Thymus (tissue), 11 donors: ENCODE data around the gene UBE4B. TPM values are rescaled to one million over a fixed set of nuclear protein-coding genes. Genes with fewer than 3 reads are reported as not detected.
"Not testable (repeated sequence)": the region's sequence is repeated elsewhere in the genome, so short reads cannot be mapped to it uniquely, and the experiment has no call there.

ENCODE experiments used
- DNase-seq, 9 donors: peaks; one replicate each; pipeline ENCODE4 v3.0.0-alpha.2; 2013; ENCODE audit warnings: low spot score in 9 of 9, low read depth in 6 of 9, missing footprints in 1 of 9
- H3K27ac ChIP-seq, 2 donors: one replicate each; pipeline ENCODE4 v1.5.1; 2013; ENCODE audit warnings: control low read depth in 1 of 2, low read depth in 1 of 2, low read length in 1 of 2, mild to moderate bottlenecking in 1 of 2, moderate library complexity in 1 of 2
- H3K27me3 ChIP-seq, 2 donors: one replicate each; pipeline ENCODE4 v1.5.1; 2013; ENCODE audit warnings: low read length in 1 of 2; ENCODE audit not compliant: control insufficient read depth in 2 of 2, insufficient read depth in 1 of 2
- H3K36me3 ChIP-seq, 2 donors: one replicate each; pipeline ENCODE4 v1.5.1; 2013; ENCODE audit warnings: low read length in 1 of 2, mild to moderate bottlenecking in 1 of 2, moderate library complexity in 1 of 2; ENCODE audit not compliant: control insufficient read depth in 2 of 2, insufficient read depth in 2 of 2
- H3K4me1 ChIP-seq, 2 donors: one replicate each; pipeline ENCODE4 v1.5.1; 2013; ENCODE audit warnings: low read length in 2 of 2; ENCODE audit not compliant: control insufficient read depth in 2 of 2, insufficient read depth in 2 of 2
- H3K4me3 ChIP-seq, 2 donors: one replicate each; pipeline ENCODE4 v1.5.1; 2013; ENCODE audit warnings: low read length in 2 of 2, control low read depth in 1 of 2, mild to moderate bottlenecking in 1 of 2
- H3K9me3 ChIP-seq, 2 donors: one replicate each; pipeline ENCODE4 v1.5.1; 2013; ENCODE audit warnings: low read length in 1 of 2, mild to moderate bottlenecking in 1 of 2; ENCODE audit not compliant: control insufficient read depth in 2 of 2, insufficient read depth in 1 of 2
- WGBS: extraction: QIAGEN DNeasy Blood & Tissue Kit; methylation state at CpG from one replicate; pipeline ENCODE4 v1.1.7; 2013; 5-methylcytosine and 5-hydroxymethylcytosine counted together
- polyA plus RNA-seq: library from polyadenylated mRNA; stranded (reverse); fragments of 200-250 nt; gene quantifications from one replicate; pipeline ENCODE4 v1.2.3, GENCODE V29; 2013
- total RNA-seq: library from RNA; stranded (reverse); fragments of 120-200 nt; gene quantifications from one replicate; pipeline ENCODE4 v1.2.4, GENCODE V29; 2013
- donor health status: healthy.

The UBE4B gene
- total and polyA plus RNA-seq, 2 donors = 16.3 to 20.5 TPM

- no peaks in the 10 kb centered on the region for H3K27me3 ChIP-seq
- H3K36me3 ChIP-seq = peaks cover 0 to 19% of the 10 kb centered on the region in 2 donors
- H3K9me3 ChIP-seq = no peaks in the 10 kb centered on the region
- no peak overlapping the region for H3K27ac ChIP-seq
- WGBS = 88% methylated on average over 6 of the region's 6 CpGs
- no peak for DNase-seq
- H3K4me1 ChIP-seq = no peaks in the 10 kb centered on the region
- H3K4me3 ChIP-seq = no peak overlapping the region
Observed at GRCh38 chr1:10071640-10072039, 38.9 kb downstream of the UBE4B start.

GRCh38 chr1:10073371-10073770 is 40.6 kb downstream of the UBE4B start:
- DNase-seq, H3K4me1 ChIP-seq, H3K27me3 ChIP-seq, H3K27ac ChIP-seq, H3K9me3 ChIP-seq, H3K4me3 ChIP-seq: not testable (repeated sequence)
- peaks cover 0 to 24% of the 10 kb centered on the region in 2 donors for H3K36me3 ChIP-seq
- 97% methylated on average over 7 of the region's 7 CpGs for WGBS

GRCh38 chr1:10074059-10074851 is 41.5 kb downstream of the UBE4B start:
- 37% methylated on average over 5 of the region's 5 CpGs for WGBS
- H3K9me3 ChIP-seq = no peaks in the 10 kb centered on the region
- no peak overlapping the region for H3K4me3 ChIP-seq
- H3K4me1 ChIP-seq = no peaks in the 10 kb centered on the region
- no peaks in the 10 kb centered on the region for H3K27me3 ChIP-seq
- H3K27ac ChIP-seq = peak overlapping the region in 1 of 2 donors; percentile 40
- DNase-seq = peak in 1 of 9 donors; percentile 16
- peaks cover 0 to 24% of the 10 kb centered on the region in 2 donors for H3K36me3 ChIP-seq

- no peak overlapping the region for H3K4me3 ChIP-seq
- no peaks in the 10 kb centered on the region for H3K4me1 ChIP-seq
- H3K9me3 ChIP-seq = no peaks in the 10 kb centered on the region
- H3K27ac ChIP-seq = no peak overlapping the region
- WGBS = 93% methylated on average over 5 of the region's 5 CpGs
- no peak for DNase-seq
- no peaks in the 10 kb centered on the region for H3K27me3 ChIP-seq
- H3K36me3 ChIP-seq = peaks cover 0 to 28% of the 10 kb centered on the region in 2 donors
Observed at GRCh38 chr1:10074852-10075730, 42.3 kb downstream of the UBE4B start.

- H3K27me3 ChIP-seq = no peaks in the 10 kb centered on the region
- no peaks in the 10 kb centered on the region for H3K9me3 ChIP-seq
- WGBS = 97% methylated on average over 9 of the region's 9 CpGs
- H3K27ac ChIP-seq = no peak overlapping the region
- DNase-seq = no peak
- peaks cover 2 to 28% of the 10 kb centered on the region in 2 donors for H3K36me3 ChIP-seq
- H3K4me3 ChIP-seq = no peak overlapping the region
- H3K4me1 ChIP-seq = no peaks in the 10 kb centered on the region
Observed at GRCh38 chr1:10075732-10076131, 43.0 kb downstream of the UBE4B start.

- no peaks in the 10 kb centered on the region for H3K4me1 ChIP-seq
- no peak overlapping the region for H3K27ac ChIP-seq
- peaks cover 5 to 19% of the 10 kb centered on the region in 2 donors for H3K36me3 ChIP-seq
- no peak for DNase-seq
- no peaks in the 10 kb centered on the region for H3K9me3 ChIP-seq
- WGBS = 98% methylated on average over 4 of the region's 4 CpGs
- H3K4me3 ChIP-seq = no peak overlapping the region
- H3K27me3 ChIP-seq = no peaks in the 10 kb centered on the region
Observed at GRCh38 chr1:10078494-10078893, 45.7 kb downstream of the UBE4B start.

GRCh38 chr1:10080523-10080922 is 47.8 kb downstream of the UBE4B start:
- Histone ChIP-seq H3K27ac (no peak overlapping the region), H3K4me1 (no peaks in the 10 kb centered on the region), H3K4me3 (no peak overlapping the region), H3K27me3 (no peaks in the 10 kb centered on the region), H3K9me3 (no peaks in the 10 kb centered on the region), H3K36me3 (peaks cover 5 to 13% of the 10 kb centered on the region in 2 donors)
- no peak for DNase-seq
- 100% methylated on average over 1 of the region's 1 CpG for WGBS

GRCh38 chr1:10082785-10083479 is 50.2 kb downstream of the UBE4B start:
- no peak overlapping the region for H3K27ac ChIP-seq
- no peaks in the 10 kb centered on the region for H3K9me3 ChIP-seq
- H3K4me3 ChIP-seq = no peak overlapping the region
- no peak for DNase-seq
- WGBS = 98% methylated on average over 3 of the region's 3 CpGs
- no peaks in the 10 kb centered on the region for H3K27me3 ChIP-seq
- H3K36me3 ChIP-seq = peaks cover 5 to 7% of the 10 kb centered on the region in 2 donors
- no peaks in the 10 kb centered on the region for H3K4me1 ChIP-seq
